Kasumi-1 (cell line): ENCODE results near the gene PRR35.

Experiments used
- DNase-seq, 2 experiments: peaks; one replicate each; lab custom pipeline; 2025; lab: John Stamatoyannopoulos, UW

Gene PRR35

DNA sequence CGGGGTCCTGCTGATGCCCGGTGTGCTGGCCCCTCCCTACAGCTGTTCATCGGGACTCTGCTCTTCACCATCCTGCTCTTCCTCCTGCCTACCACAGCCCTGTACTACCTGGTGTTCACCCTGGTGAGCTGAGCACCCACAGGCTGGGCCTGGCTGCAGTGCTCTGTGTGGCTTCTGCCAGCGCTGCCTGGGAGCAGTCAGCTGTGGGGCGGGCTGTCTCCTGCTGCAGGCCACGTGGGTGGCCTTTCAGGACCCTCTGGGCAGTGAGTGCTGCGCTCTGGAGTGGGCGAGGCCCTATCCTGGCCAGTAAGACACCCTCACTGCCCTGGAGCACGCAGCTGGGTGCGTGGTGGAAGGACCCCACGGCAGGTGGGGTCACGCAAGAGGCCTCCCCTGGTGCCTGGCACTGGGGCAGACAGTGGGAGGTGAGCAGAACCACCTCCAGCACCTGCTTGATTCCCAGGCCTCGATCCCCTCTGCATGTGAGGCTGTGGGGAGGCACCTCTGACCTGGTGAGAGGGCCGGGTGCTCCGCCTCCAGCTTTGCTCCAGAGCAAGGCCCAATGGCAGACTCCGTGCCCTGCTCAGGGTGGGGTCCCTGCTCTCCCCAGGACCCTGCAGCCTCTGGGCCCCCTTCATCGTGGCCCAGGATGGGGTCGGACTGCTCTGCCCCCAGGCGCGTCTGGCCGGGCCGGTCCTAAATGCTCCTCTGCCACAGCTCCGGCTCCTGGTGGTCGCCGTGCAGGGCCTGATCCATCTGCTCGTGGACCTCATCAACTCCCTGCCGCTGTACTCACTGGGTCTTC, 20.1 kb downstream of the PRR35 start:
- no peak for DNase-seq

DNA sequence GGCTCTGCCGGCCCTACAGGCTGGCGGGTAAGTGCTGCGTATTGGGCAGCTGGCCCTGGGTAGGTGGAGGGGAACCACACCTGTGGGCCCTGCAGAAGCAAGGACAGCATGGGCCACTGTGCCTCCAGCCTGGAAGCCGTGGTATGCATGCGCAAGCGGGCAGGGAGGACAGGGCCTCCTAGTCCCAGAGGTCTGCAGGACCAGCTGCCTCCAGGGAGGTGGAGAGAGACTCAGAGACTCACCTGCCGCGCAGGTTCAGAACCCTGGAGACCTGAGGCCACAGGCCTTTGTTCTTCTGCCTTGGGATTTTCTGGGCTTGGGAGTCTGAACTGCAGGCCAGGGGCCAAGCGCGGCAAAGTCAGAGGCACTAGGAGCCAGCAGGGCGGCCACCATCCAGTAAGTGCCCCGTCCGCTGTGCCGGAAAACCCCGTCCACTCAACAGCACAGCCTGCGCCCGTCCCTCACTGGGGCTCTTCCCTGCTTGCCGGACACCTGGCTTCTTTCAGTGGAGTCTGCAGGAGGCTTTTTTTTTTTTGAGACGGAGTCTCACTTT, 20.8 kb downstream of the PRR35 start:
- no peak for DNase-seq

GRCh38 chr16:582218-582613, 22.0 kb downstream of the PRR35 start:
- no peak for DNase-seq

- DNase-seq: no peak
These were observed 22.6 kb downstream of the PRR35 start for GRCh38 chr16:582614-583331.

DNA sequence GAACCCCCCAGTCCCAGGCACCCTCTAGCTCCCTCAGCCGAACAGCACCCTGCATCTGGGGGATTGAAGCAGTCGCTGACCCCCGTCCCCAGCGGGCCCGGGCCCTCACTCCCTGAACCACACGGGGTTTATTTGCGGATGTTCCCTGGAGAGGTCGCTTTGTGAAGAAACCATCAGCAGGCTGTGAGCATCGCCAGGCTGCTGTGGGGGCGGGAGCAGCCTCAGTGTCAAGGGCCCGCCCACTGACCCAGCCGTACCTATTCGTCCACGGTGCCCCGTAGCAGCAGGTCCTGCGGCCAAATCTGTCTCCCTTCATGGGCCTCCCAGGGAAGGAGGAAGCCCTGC, 23.2 kb downstream of the PRR35 start:
- no peak for DNase-seq

GRCh38 chr16:583815-584591, 23.8 kb downstream of the PRR35 start:
- no peak for DNase-seq

DNA sequence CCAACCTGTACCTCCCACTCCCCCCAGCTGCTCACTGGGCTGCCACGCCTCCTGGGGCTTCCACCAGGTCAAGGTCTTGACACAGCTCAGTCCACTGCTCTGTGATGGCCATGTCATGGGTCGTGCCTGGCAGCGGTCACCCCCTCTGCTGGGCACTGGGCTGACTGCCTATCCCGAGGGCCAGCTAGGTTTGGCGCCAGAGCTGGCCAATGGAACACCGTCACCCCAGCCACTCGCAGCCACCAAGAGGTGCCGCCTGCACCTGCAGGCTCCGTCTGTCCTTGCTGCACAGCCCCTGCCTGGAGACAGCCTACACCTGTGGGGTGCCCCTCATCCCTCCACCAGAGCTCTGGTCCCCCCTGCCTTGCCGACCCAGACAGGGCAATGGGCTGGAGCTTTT, 25.2 kb downstream of the PRR35 start:
- DNase-seq: no peak

- no peak for DNase-seq
These were observed 26.0 kb downstream of the PRR35 start for GRCh38 chr16:586047-586644.

GRCh38 chr16:586645-587590, 26.7 kb downstream of the PRR35 start:
- DNase-seq: no peak

DNA sequence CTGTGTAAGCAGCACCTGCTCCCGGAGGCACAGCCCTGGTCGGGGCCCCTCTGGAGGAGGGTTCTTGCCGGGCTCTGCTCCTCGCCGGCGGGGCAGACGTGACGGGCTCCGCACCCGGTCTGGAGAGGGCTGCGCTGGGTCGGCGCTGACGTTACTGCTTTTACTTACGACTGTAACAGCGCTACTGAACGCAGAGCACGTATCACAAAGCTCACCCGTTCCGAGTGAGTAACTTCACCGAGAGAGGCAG, 28.4 kb downstream of the PRR35 start:
- no peak for DNase-seq

DNA sequence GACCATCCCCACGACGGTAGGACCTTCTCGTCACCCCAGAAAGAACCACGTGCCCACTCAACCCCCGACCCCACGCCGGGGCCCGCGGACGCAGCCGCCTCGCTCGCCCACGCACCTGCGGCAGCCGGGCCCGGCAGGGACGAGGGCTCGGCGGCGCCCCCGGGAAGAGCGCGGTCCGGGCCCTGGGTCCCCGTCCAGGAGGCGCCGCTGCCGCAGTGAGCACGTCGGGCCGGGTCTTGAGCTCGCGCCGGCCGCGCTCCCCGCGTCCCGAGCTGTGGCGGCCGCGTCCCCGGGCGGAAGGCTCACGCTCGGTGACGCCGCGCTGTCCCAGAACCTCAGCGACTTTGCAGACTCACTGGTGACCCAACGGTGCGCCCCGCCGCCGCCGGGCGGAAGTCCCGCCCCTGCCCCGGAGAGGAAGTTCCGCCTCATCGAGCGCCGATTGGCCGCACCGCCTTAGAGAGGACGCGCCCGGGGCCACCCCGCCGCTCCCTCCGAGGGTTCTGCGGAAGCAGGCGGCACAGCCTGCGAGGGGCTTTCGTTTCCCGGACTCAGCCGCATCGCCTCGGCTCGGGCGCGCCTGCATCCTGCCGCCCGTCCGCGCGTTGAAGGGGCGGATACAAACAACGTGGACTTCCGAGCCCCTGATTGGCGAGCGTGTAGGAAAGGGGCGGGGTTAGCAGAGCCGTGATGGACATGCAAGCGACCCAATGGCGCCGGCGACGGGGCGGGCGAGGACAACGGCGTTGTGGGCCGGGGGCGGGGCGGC, 28.9 kb downstream of the PRR35 start:
- DNase-seq: peak; percentile 58 to 64

GRCh38 chr16:589658-590187, 29.5 kb downstream of the PRR35 start, which contains the start of gene RAB40C:
RAB40C (plus strand) TSS chr16:590066; CDS start chr16:590292, 226 bp downstream.
- DNase-seq: peak; percentile 69 to 79

DNA sequence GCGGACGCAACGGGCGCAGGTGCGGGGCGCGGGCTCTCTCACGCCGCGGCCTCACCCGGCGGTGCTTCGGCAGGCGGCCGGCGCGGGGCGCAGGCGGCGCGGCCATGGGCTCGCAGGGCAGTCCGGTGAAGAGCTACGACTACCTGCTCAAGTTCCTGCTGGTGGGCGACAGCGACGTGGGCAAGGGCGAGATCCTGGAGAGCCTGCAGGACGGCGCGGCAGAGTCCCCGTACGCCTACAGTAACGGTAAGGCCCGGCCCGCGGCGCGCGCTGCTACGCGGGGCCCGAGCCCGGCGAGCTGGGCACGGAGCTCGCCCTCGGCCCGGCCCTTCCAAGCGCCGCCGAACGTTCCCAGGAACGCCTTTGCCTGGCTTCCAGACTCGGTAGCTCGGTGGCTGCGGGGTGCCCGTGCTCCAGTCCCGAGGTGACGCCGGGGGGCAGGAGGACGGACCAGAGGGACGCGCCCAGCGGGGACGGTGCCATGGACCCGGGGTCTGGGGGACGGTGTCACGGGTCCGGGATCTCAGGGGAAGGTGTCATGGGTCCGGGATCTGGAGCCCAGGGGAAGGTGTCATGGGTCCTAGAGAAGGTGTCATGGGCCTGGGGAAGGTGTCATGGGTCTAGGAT, 30.1 kb downstream of the PRR35 start:
- no peak for DNase-seq

DNA sequence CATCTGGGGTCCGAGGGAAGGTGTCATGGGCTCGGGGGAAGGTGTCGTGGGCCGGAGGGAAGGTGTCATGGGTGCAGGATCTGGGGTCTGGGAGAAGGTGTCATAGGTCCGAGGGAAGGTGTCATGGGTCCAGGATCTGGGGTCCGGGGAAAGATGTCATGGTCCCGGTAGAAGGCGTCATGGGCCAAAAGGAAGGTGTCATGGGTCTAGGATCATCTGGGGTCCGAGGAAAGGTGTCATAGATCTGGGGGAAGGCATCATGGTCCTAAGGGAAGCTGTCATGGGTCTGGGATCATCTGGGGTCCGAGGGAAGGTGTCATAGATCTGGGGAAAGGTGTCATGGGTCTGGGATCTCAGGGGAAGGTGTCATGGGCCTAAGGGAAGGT, 30.6 kb downstream of the PRR35 start:
- no peak for DNase-seq

DNA sequence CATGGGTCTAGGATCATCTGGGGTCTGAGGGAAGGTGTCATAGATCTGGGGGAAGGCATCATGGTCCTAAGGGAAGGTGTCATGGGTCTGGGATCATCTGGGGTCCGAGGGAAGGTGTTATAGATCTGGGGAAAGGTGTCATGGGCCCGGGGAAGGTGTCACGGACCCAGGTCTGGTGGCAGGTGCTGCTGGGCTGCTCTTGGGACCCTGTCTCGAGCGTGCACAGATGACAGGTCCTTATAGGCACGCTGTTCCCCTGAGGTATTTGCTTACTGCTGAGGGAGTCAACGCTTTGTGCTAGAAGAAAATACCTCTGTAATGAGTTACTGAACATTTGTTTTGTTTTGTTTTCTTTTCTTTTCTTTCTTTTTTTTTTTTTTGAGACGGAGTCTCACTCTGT, 31.0 kb downstream of the PRR35 start:
- DNase-seq: no peak

GRCh38 chr16:591892-592517, 31.8 kb downstream of the PRR35 start:
- DNase-seq: no peak

- peak; percentile 48 to 62 for DNase-seq
These were observed 32.5 kb downstream of the PRR35 start for GRCh38 chr16:592518-593306.

DNA sequence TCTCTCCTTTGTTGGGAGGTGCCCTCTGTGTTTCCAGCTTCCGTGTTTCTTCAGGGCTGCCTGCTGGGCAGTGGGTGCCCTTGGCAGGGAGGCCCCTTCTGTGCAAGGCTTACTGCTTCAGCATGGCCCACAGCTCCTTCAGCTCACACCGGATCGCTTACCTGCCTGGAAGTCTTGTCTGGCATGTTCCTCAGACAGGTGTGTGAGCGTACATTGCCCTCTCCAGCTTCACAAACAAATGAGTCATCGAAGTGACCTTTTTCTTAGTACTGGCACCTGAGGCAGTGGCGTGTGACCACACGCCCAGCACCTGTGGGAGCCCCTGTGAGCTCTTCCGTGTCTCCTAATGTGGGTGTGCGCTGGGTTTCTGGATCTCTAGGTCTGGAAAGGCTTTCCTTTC, 33.2 kb downstream of the PRR35 start:
- no peak for DNase-seq
